Astrocyte of the cerebellum (primary cell): ENCODE results near the gene FADS6.

Source experiments
- DNase-seq: peaks from one replicate; pipeline ENCODE4 v3.0.0-alpha.2; 2011; ENCODE audit warnings: low read depth
- H3K4me3 ChIP-seq: 2 replicates; pipeline ENCODE4 v1.5.1; 2011; ENCODE audit warnings: mild to moderate bottlenecking, low read depth, low read length, moderate library complexity
- in situ Hi-C: cut with HindIII; loops from 2 replicates; pipeline ENCODE4 v1.10.0; 2017; ENCODE audit warnings: low sequenced_read_pairs
- TF ChIP-seq, protein P1 (sequence below): IDR thresholded peaks from 2 replicates; pipeline ENCODE4 v1.5.1; 2012; ENCODE audit warnings: low read length, low read depth, moderate library complexity, mild to moderate bottlenecking; ENCODE audit errors: missing control alignments

The FADS6 gene

DNA sequence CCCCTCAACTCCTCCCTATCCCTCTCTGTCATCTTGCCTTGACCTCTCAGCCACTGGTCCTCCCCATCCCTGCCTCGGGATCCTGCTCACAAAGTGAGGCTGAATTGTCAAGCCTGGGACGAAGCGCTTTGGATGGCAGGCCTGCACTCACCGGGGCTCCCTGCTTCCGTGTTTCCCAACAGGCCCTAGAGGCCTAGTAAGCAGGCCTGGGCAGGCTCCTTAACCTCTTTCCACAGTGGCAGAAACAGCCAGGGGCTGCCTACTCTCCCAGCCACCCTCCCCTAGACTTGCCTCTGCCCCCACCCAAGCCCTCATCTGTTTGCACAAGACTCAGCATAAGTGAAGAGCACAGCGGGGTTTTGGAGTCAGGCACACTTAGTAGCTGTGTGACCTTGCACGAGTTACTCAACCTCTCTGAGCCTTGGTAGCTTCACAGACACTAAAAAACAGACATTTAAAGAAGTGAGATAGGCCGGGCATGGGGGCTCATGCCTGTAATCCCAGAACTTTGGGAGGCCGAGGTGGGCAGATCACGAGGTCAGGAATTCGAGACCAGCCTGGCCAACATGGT lies 5.0 kb upstream of the FADS6 start:
- TF ChIP-seq, protein P1, sequence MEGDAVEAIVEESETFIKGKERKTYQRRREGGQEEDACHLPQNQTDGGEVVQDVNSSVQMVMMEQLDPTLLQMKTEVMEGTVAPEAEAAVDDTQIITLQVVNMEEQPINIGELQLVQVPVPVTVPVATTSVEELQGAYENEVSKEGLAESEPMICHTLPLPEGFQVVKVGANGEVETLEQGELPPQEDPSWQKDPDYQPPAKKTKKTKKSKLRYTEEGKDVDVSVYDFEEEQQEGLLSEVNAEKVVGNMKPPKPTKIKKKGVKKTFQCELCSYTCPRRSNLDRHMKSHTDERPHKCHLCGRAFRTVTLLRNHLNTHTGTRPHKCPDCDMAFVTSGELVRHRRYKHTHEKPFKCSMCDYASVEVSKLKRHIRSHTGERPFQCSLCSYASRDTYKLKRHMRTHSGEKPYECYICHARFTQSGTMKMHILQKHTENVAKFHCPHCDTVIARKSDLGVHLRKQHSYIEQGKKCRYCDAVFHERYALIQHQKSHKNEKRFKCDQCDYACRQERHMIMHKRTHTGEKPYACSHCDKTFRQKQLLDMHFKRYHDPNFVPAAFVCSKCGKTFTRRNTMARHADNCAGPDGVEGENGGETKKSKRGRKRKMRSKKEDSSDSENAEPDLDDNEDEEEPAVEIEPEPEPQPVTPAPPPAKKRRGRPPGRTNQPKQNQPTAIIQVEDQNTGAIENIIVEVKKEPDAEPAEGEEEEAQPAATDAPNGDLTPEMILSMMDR = no peak
- no peak overlapping the region for H3K4me3 ChIP-seq
- no peak for DNase-seq
- in situ Hi-C loops = no loop called here

DNA sequence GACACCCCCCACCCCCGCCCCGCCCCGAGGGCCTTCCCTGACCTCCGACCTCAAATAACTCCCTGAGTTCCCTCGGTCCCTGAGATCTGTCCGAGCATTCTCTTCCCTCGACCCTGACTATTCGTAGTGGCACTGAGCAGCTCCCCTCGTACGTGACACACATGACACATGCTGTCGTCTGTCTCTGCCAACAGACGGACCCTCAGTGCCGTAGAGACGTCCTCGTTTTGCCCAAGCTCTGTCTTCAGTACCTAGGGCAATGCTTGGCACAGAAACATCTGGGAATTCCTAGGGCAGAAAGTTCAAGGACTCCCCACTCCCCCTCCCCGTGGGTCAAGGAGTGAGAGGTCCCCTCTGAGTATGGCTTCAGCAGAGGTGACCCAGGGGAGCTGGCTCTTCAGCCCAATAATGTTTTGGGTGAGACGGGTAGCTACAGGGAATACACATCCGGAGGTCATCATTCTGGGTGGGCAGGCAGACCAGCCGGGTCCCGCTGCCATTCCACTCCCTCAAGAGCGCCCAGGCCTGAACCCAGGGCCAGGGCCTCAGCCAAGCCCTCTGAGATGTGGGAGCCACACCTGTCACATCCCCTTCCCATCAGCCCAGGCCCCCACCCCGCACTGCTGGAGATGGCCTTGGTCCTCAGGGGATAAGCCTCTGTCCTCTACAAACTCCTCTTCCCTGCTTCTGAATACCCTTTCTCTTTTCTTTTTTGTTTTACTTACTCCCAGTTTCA lies 671 bp upstream of the FADS6 start:
- DNase-seq = no peak
- TF ChIP-seq, protein P1 = no peak
- in situ Hi-C loops = no loop called here
- no peak overlapping the region for H3K4me3 ChIP-seq

DNA sequence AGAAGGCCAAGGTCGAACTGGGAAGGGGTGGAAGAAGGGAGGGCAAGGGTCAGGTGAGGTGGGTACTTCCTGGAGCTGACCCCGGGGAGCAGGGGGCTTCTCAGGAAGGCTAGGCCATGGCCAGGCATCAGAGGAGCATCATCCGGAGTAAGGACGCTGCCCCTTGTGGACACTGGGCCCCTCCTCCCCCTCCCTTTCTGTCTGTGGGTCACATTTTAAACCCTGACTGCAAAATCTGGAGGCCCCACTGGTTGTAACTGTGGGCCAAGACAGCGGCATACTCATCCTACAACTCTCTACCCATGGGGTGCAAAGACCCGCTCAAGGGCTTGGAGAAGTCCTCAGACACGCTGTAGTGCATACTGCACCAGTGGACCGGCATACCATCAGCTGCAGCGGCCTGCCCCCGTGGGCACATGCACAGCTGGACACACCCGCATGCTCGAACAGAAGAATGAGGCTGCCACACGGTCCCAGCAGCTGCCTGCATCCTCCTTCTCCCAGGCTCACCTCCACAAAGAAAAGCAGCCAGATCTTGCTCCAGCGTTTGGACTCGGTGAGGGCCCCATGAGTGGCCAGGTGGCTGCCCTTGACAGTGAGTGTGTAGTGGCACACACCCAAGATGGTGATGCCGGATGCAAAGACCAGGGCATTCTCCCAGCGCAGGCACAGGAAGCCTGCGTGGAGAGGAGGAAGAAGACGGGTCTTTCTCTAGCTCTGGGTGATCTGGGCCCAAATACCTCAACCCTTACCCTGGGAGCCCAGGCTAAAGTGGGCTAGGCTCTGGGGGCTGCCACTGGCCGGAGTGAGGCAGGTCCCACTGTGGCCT lies 1.2 kb downstream of the FADS6 start:
- TF ChIP-seq, protein P1 = no peak
- in situ Hi-C loops = no loop called here
- DNase-seq = no peak

DNA sequence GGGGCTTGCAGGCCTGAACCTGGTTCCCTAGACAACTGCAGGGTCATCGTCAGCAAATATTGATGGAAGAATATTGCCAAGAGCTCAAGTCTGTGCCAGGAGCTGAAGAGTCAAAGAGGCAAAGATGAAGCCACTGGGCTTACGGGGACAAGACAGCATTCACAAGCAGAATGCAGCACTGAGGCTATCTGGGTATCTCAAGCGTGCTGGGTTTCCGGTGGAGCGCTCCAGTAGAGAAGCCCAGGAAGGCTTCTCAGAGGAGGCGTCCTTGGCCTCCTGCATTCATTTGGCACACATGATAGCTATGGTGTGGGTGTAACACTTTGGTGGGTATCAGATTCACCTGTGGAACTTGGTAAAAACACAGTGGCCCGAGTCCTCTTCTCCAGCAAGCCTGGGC lies 2.9 kb downstream of the FADS6 start:
- no peak for DNase-seq
- TF ChIP-seq, protein P1 = no peak
- in situ Hi-C loops = no loop called here
- no peak overlapping the region for H3K4me3 ChIP-seq

More for the DNA sequence above, 1.2 kb downstream of the FADS6 start:
- H3K4me3 ChIP-seq = no peak overlapping the region

DNA sequence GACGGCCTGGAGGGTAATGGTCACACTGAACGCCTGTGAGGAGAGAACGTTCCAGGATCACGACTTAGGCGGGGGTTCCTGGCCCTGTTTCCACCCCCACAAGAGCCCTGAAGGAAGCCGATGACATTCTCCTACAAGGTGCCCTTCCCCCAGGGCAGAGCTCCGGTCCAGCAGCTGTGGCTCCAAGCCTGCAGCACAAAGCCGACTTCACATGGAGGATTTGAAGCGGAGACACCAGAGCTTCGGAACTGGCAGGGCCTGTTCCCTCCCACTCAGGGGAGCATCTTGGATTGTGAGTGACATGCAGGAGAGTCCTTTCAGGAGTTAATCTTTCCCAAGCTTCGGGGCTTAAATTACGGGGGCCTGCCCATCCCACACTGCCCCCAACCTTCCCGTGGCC lies 5.0 kb downstream of the FADS6 start:
- TF ChIP-seq, protein P1 = no peak
- no peak overlapping the region for H3K4me3 ChIP-seq
- no peak for DNase-seq
- in situ Hi-C loops = no loop called here

DNA sequence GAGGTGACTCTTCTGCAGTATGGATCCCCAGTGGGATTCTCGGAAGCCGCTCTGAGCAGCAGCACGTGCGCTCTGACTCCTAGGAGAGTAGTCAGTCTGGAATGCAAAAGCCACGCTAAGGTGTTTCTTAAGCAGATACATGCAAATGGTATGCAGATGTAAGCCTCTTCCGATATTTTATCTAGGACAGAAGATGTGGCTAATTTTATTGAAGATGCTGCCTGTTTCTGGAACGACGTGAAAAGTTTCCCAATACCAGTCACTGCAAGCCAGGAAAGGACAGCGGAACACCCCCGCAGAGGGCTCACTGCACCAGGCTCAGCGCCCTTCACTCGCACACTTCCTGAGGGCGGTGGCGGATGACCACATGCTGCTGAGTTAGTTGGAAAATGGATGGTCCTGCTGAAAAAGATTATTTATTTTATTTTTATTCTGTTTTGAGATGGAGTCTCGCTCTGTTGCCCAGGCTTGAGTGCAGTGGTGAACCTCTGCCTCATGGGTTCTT lies 10.1 kb downstream of the FADS6 start:
- no peak overlapping the region for H3K4me3 ChIP-seq
- no peak for DNase-seq
- in situ Hi-C loops = no loop called here
- TF ChIP-seq, protein P1 = no peak
